ACHN (cell line): ENCODE measurements around the gene ALG6.
A peak's percentile ranks its signal among the peaks of the same experiment; 100 is the strongest.
"Not testable (repeated sequence)": the region's sequence is repeated elsewhere in the genome, so short reads cannot be mapped to it uniquely, and the experiment has no call there.

Experiments
- DNase-seq: peaks from one replicate; pipeline ENCODE4 v3.0.0-alpha.2; 2015
- in situ Hi-C: cut with HindIII; loops from 2 replicates; pipeline ENCODE4 v1.10.0; 2017; ENCODE audit warnings: low sequenced_read_pairs, low pct_ligation_motif_present, low pct_unique_long_range_greater_than_20kb

Gene ALG6

GRCh38 chr1:63405021-63405420 is 37.6 kb downstream of the ALG6 start:
- no peak for DNase-seq

GRCh38 chr1:63405987-63406386 is 38.6 kb downstream of the ALG6 start:
- no peak for DNase-seq
- in situ Hi-C loops, result no loop called here

More at GRCh38 chr1:63405021-63405420, 37.6 kb downstream of the ALG6 start:
- in situ Hi-C loops, result no loop called here

GRCh38 chr1:63407002-63407401 is 39.6 kb downstream of the ALG6 start:
- in situ Hi-C loops, result no loop called here

DNA sequence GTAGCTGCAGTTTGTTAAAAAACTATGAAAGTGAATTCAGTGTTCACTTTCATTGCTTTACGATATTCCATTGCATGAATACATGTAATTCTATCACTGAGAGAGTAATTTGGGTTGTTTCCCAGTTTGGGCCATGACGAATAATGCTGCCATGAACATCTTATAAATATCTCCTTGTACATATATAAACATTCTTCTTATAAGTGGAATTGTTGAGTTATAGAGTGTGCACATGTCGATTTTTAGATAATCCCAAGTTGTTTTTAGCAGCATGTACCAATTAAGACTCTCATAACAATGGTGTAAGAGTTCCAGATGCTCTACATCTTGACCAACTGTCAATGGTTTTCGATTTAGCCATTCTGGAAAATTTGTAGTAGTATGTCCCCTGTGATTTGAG is 40.9 kb downstream of the ALG6 start:
- no peak for DNase-seq
- in situ Hi-C loops, result no loop called here

More at GRCh38 chr1:63407002-63407401, 39.6 kb downstream of the ALG6 start:
- no peak for DNase-seq

DNA sequence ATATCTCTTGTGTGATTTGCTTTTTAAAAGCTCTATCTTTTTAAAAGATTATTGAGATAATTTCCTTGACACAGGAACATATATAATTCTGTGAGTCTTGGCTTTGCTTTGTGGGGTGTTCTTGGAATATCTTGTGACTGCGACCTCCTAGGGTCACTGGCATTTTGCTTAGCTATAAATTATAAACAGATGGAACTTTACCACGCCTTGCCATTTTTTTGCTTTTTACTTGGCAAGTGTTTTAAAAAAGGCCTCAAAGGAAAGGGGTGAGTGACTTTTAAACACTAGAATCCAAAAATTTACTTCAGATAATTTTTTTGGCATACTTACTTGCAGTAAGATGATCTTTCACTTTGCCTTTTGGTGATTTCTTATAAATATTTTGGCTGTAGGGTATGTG is 43.6 kb downstream of the ALG6 start:
- no peak for DNase-seq
- in situ Hi-C loops, result no loop called here

DNA sequence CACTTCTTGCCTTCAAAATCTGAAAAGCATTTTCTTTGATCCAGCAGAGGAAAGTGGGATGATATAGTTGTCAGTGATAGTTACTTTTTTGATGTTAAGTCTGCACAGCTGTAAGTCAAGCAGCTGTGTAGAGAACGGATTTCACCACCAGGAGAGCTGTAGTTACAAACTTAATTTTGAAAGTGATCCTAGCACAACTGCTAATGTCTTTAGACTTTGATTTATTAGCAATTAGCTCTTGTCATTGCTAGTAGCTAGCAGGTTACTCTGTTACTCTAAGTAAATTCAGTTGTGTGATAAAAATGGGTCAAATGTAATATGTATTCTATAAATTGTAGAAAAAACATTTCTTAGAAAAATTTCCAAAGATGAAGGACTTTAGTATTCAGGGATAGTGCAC is 46.0 kb downstream of the ALG6 start:
- DNase-seq, result no peak
- in situ Hi-C loops, result no loop called here

DNA sequence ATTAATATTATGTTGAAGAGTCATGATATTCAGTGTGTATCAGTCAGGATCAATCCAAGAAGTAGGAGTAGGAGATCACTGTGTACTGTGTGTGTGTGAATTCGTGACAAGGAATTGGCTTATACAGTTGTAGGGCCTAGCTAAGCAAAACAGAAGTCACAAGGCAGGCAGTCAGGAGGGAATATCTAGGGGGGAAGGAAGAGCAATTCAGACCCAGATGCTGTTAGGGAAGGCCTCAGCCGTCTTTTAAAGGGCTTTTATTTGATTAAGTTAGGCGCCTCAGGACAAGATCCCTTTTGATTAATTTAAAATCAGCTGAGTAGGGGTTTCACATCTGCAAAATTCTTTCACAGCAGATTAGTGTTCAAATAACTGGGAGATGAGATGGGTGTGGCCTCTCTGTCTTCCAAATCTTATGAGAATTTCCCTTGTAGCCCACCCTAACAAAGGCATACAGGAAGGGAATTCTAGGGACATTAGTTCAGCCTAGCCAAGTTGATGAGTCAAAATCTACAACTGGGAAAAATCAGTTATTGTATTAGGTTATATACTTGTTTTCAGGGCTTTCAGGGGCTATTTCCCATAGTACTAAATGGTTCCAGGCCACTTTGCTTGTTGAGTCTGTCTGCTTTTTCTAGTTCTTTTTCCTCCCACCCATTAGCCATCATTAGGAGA is 47.4 kb downstream of the ALG6 start:
- in situ Hi-C loops, result no loop called here

DNA sequence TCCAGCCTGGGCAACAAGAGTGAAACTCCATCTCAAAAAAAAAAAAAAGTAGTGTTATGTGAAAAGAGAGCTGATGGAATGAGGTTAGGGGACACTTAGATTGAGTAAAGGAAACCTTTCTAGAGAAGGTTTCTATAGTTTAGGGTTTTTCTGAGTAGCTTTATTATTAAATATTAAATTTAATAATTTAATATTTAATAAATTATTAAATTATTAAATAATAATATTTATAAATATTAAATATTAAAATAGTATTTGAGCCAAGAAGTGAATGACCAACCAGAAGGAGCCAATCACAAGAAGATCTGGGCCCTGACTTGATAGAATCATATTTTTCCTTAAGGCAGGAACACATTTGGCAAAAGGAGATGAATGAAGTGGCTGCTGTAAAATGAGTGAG is 50.7 kb downstream of the ALG6 start:
- no peak for DNase-seq
- in situ Hi-C loops, result no loop called here

More for the DNA sequence above, 47.4 kb downstream of the ALG6 start:
- no peak for DNase-seq

DNA sequence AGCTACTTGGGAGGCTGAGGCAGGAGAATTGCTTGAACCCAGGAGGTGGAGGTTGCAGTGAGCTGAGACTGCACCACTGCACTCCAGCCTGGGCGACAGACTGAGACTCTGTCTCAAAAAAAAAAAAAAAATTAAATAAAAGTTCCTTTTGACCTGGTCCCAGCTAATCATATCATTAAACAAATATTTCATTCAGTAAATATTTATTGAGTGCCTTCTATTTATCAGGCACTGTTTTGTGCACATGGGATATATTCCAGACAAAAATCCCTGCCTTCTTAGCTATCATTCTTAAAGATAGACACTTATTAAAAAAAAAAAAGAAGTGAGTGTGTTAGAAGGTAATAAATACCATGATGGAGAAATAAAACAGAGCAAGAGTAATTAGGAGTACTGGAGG is 53.3 kb downstream of the ALG6 start:
- in situ Hi-C loops, DNase-seq: not testable (repeated sequence)

- in situ Hi-C loops, result no loop called here
- DNase-seq, result no peak
Measured at GRCh38 chr1:63423649-63424048, 56.2 kb downstream of the ALG6 start.

DNA sequence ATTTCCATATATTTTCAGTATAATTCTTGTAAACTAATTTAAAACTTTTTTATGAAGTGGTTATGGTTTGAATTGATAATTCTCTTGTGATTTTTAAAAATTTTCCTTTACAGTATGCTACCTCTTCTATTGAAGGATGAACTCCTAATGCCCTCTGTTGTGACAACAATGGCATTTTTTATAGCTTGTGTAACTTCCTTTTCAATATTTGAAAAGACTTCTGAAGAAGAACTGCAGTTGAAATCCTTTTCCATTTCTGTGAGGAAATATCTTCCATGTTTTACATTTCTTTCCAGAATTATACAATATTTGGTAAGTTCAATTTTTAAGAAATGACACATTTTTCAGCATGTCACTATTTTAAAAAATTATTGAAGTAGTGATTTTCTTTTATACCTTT is 61.4 kb downstream of the ALG6 start:
- in situ Hi-C loops, result no loop called here
- no peak for DNase-seq

DNA sequence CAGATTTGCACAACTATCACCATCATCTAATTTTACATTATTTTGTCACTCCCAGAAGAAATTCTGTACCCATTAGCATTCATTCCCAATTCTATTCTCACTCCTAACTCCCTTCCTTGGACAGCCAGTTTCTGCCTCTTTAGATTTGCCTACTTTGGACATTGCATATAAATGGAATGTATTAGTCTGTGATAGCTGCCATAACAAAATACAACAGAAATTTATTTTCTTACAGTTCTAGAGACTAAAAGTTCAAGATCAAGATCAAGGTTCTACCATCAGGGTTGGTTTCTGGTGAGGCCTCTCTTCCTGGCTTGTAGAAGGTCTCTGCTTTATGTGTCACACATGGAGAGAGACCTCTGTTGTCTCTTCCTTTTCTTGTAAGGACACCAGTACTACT is 61.9 kb downstream of the ALG6 start:
- in situ Hi-C loops, result no loop called here
- DNase-seq, result no peak

- in situ Hi-C loops, result no loop called here
- DNase-seq, result no peak
Measured at GRCh38 chr1:63435161-63435560, 67.7 kb downstream of the ALG6 start.

GRCh38 chr1:63442141-63442475 is 74.7 kb downstream of the ALG6 start:
- in situ Hi-C loops, result no loop called here

DNA sequence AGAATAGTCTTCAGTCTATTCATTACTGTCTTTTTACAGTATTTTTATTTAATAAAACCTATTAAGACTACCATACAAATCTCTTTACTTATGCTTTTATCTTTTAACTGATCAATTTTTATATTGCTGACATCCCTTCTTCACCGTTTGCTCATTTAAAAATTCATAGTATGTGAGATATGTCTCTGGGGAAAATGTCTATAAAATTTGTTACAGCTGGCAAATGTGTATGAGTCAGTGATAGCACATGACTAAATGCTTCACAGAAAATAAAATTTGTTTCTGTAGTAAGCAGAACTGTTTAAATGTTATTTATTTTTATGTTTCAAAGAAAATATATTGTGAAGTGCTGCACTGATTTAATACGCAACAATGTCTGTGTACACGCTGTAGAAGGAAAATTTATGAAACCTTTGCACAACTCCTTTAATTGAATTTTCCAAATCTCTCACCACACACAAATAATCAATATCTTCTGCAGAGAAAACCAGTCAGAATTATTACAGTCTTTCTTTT is 81.4 kb downstream of the ALG6 start:
- in situ Hi-C loops, result no loop called here
- DNase-seq, result no peak

More at GRCh38 chr1:63442141-63442475, 74.7 kb downstream of the ALG6 start:
- no peak for DNase-seq

GRCh38 chr1:63450416-63450815 is 83.0 kb downstream of the ALG6 start:
- in situ Hi-C loops, result no loop called here
- DNase-seq, result no peak

DNA sequence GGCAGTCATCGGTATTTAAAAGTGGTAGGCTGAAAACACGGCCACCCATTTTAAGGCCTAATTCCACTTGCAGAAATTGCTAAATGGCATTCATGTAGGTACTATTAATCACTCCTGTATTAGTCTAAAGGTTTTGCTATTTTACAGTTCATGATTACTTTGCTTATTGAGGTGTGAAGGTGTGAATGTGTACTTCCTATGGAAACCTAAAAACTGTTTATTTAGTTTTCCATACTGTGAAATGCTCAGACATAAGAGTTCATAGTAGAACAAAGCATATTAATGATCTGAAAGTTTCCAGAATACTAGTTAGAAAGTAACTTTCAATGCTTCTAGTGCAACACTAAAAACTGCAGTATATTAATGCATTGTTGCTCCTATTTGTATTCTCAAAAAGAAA is 85.8 kb downstream of the ALG6 start:
- DNase-seq, result no peak

GRCh38 chr1:63454269-63454668 is 86.8 kb downstream of the ALG6 start:
- DNase-seq, result peak; percentile 10
- in situ Hi-C loops, result no loop called here

More for the DNA sequence above, 85.8 kb downstream of the ALG6 start:
- in situ Hi-C loops, result no loop called here

- no peak for DNase-seq
- in situ Hi-C loops, result no loop called here
Measured at GRCh38 chr1:63458750-63459149, 91.3 kb downstream of the ALG6 start.

DNA sequence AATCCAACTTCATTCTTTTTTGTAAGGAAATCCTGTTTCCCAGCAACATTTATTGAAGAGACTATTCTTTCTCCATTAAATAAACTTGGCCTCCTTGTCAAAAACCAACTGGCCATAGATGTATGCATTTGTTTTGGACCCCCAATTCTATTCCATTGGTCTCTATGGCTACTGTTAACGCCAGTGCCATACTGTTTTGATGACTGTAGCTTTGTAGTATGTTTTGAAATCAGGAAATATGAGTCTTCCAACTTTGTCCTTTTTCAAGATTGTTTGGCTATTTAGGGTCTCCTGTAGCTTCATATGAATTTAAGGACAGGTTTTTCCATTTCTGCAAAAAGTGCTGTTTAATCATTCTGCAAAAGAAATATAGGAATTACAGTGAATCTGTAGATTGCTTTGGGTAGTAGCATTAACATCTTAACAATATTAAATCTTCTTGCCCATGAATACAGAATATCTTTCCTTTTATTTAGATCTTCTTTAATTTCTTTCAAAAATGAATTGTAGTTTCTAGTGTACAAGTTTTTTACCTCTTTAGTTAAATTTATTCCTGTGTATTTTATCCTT is 94.3 kb downstream of the ALG6 start:
- in situ Hi-C loops, result no loop called here
- peak; percentile 2 for DNase-seq
